Measurements from ENCODE around the gene SPAM1.

DNA sequence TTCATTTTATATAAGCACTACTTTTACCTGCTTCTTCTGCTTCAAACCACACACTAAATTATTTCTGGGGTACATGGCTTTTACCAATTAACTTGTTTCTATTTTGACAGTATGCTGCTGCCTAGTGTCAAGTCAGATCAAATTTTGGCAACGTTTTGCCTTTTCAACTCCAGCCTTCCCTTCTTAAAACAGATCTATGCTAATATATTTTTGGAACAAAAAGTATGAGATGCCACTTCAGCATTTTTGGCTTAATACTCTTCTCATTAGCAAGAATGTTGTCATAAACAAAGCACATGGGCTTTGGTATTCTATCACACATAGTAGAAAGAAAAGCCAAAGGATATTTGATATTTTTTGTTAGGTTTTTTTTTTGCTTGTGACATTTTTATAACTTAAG is 47.8 kb downstream of the SPAM1 start:
- TF ChIP-seq ZBTB21 (CRISPR knock-in tag; IDR thresholded peaks at IDR 0.05; ENCODE audit: borderline replicate concordance), result no peak
- TF ChIP-seq, protein P1, sequence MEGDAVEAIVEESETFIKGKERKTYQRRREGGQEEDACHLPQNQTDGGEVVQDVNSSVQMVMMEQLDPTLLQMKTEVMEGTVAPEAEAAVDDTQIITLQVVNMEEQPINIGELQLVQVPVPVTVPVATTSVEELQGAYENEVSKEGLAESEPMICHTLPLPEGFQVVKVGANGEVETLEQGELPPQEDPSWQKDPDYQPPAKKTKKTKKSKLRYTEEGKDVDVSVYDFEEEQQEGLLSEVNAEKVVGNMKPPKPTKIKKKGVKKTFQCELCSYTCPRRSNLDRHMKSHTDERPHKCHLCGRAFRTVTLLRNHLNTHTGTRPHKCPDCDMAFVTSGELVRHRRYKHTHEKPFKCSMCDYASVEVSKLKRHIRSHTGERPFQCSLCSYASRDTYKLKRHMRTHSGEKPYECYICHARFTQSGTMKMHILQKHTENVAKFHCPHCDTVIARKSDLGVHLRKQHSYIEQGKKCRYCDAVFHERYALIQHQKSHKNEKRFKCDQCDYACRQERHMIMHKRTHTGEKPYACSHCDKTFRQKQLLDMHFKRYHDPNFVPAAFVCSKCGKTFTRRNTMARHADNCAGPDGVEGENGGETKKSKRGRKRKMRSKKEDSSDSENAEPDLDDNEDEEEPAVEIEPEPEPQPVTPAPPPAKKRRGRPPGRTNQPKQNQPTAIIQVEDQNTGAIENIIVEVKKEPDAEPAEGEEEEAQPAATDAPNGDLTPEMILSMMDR (IDR thresholded peaks at IDR 0.05), result no peak
- no peak for TF ChIP-seq JAZF1 (CRISPR knock-in tag; IDR thresholded peaks at IDR 0.05)
- TF ChIP-seq, protein P2, sequence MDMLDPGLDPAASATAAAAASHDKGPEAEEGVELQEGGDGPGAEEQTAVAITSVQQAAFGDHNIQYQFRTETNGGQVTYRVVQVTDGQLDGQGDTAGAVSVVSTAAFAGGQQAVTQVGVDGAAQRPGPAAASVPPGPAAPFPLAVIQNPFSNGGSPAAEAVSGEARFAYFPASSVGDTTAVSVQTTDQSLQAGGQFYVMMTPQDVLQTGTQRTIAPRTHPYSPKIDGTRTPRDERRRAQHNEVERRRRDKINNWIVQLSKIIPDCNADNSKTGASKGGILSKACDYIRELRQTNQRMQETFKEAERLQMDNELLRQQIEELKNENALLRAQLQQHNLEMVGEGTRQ (CRISPR knock-in tag; IDR thresholded peaks at IDR 0.05), result no peak
- no peak for TF ChIP-seq CREB1 (CRISPR knock-in tag; IDR thresholded peaks at IDR 0.05)
- TF ChIP-seq RELA (CRISPR knock-in tag; IDR thresholded peaks at IDR 0.05; ENCODE audit: borderline replicate concordance), result no peak
- TF ChIP-seq IRF2 (CRISPR knock-in tag; IDR thresholded peaks at IDR 0.05; ENCODE audit: borderline replicate concordance, low read depth), result no peak
- TF ChIP-seq OVOL2 (CRISPR knock-in tag; IDR thresholded peaks at IDR 0.05; ENCODE audit: borderline replicate concordance), result no peak
- no peak for TF ChIP-seq ZNF219 (CRISPR knock-in tag; IDR thresholded peaks at IDR 0.05; ENCODE audit: borderline replicate concordance)
- no peak for TF ChIP-seq MYBL2 (CRISPR knock-in tag; IDR thresholded peaks at IDR 0.05)
- TF ChIP-seq NR3C1 (CRISPR knock-in tag; conservative IDR thresholded peaks at IDR 0.05; ENCODE audit: low read depth), result no peak
- TF ChIP-seq NFYB (CRISPR knock-in tag; conservative IDR thresholded peaks at IDR 0.05; ENCODE audit: low read depth), result no peak

Measured in WTC11 (cell line).